Neural cell (in vitro differentiated cells): ENCODE results near the gene EIF4EBP2. TPM values are rescaled to one million over a fixed set of nuclear protein-coding genes. Genes with fewer than 3 reads are reported as not detected.

Source experiments
- H2AFZ ChIP-seq: fragments of 200-600, 300-800 bp; sonication (generic), shearing (Covaris generic); 2 replicates; pipeline ENCODE4 v1.6.0; 2014; ENCODE audit warnings: low read depth, mild to moderate bottlenecking, antibody characterized with exemption, low read length, moderate library complexity
- H3F3A ChIP-seq: fragments of 200-600 bp; shearing (Covaris generic); 2 replicates; pipeline ENCODE4 v1.6.1; 2016; ENCODE audit warnings: mild to moderate bottlenecking, moderate library complexity, mixed read lengths, antibody characterized with exemption, low read length; ENCODE audit not compliant: insufficient read depth, poor library complexity, severe bottlenecking
- H3K27ac ChIP-seq: fragments of 200-600, 300-800 bp; sonication (generic), shearing (Covaris generic); 2 replicates; pipeline ENCODE4 v1.5.1; 2014; ENCODE audit warnings: mild to moderate bottlenecking, low read length, moderate library complexity
- H3K27me3 ChIP-seq: fragments of 300-800, 200-600 bp; sonication (generic), shearing (Covaris generic); 2 replicates; pipeline ENCODE4 v1.6.0; 2014; ENCODE audit warnings: mild to moderate bottlenecking, low read depth, low read length, moderate library complexity; ENCODE audit not compliant: insufficient read depth
- H3K36me3 ChIP-seq: fragments of 300-800, 200-600 bp; sonication (generic), shearing (Covaris generic); 2 replicates; pipeline ENCODE4 v1.5.1; 2014; ENCODE audit warnings: mild to moderate bottlenecking, antibody characterized with exemption, low read length, moderate library complexity; ENCODE audit not compliant: insufficient read depth
- H3K4me2 ChIP-seq: fragments of 300-800, 200-600 bp; sonication (generic), shearing (Covaris generic); 2 replicates; pipeline ENCODE4 v1.6.0; 2014; ENCODE audit warnings: mild to moderate bottlenecking, low read length
- H3K4me3 ChIP-seq: fragments of 300-800, 200-600 bp; sonication (generic), shearing (Covaris generic); 2 replicates; pipeline ENCODE4 v1.5.1; 2014; ENCODE audit warnings: mild to moderate bottlenecking, low read length, moderate library complexity
- H3K79me2 ChIP-seq: fragments of 200-600 bp; shearing (Covaris generic); replicated peaks from 2 replicates; pipeline ENCODE4 v1.6.0; 2014; ENCODE audit warnings: mild to moderate bottlenecking, low read length, moderate library complexity; ENCODE audit not compliant: insufficient read depth
- H3K9ac ChIP-seq: fragments of 300-800, 200-600 bp; sonication (generic), shearing (Covaris generic); 2 replicates; pipeline ENCODE4 v1.6.1; 2016; ENCODE audit warnings: mild to moderate bottlenecking, low read length, mixed read lengths
- H3K9me2 ChIP-seq: fragments of 200-600 bp; shearing (Covaris generic); 2 replicates; pipeline ENCODE4 v1.6.1; 2016; ENCODE audit warnings: mild to moderate bottlenecking, low read length, mixed read lengths; ENCODE audit not compliant: insufficient read depth
- H3K9me3 ChIP-seq: fragments of 200-600, 300-800 bp; sonication (generic), shearing (Covaris generic); 2 replicates; pipeline ENCODE4 v1.6.1; 2016; ENCODE audit warnings: mild to moderate bottlenecking, mixed run types, low read length, moderate library complexity, mixed read lengths
- H4K20me1 ChIP-seq: fragments of 200-600 bp; shearing (Covaris generic); 2 replicates; pipeline ENCODE4 v1.6.1; 2016; ENCODE audit warnings: mild to moderate bottlenecking, mixed run types; ENCODE audit not compliant: insufficient read depth
- CTCF ChIP-seq: fragments of 450-650 bp; IDR thresholded peaks from 2 replicates; pipeline ENCODE4 v1.5.1; 2014; ENCODE audit warnings: antibody characterized with exemption, mild to moderate bottlenecking, moderate library complexity; ENCODE audit not compliant: poor library complexity, severe bottlenecking
- EP300 ChIP-seq: fragments of 450-650 bp; conservative IDR thresholded peaks from 2 replicates; pipeline ENCODE4 v1.6.1; 2014; ENCODE audit warnings: antibody characterized with exemption, mild to moderate bottlenecking, moderate library complexity; ENCODE audit not compliant: poor library complexity, severe bottlenecking
- EZH2 ChIP-seq: fragments of 200-600, 300-800 bp; shearing (Covaris generic), sonication (generic); IDR thresholded peaks from 2 replicates; pipeline ENCODE4 v1.6.1; 2014; ENCODE audit warnings: antibody characterized with exemption, low read length, borderline replicate concordance, mild to moderate bottlenecking; ENCODE audit not compliant: insufficient read depth, poor library complexity, severe bottlenecking
- MXI1 ChIP-seq: fragments of 450-650 bp; conservative IDR thresholded peaks from 2 replicates; pipeline ENCODE4 v1.6.1; 2014; ENCODE audit warnings: antibody characterized with exemption, mild to moderate bottlenecking; ENCODE audit not compliant: poor library complexity, severe bottlenecking
- POLR2AphosphoS5 ChIP-seq: IDR thresholded peaks from 2 replicates; pipeline ENCODE4 v1.6.1; 2012
- RAD21 ChIP-seq: fragments of 450-650 bp; conservative IDR thresholded peaks from 2 replicates; pipeline ENCODE4 v1.6.1; 2014; ENCODE audit warnings: antibody characterized with exemption, mild to moderate bottlenecking, moderate library complexity
- REST ChIP-seq: IDR thresholded peaks from 2 replicates; pipeline ENCODE4 v1.6.1; 2012; ENCODE audit warnings: borderline replicate concordance
- SMC3 ChIP-seq: fragments of 450-650 bp; conservative IDR thresholded peaks from 2 replicates; pipeline ENCODE4 v1.6.1; 2014; ENCODE audit warnings: antibody characterized with exemption, mild to moderate bottlenecking, moderate library complexity; ENCODE audit not compliant: poor library complexity
- TAF1 ChIP-seq: IDR thresholded peaks from 2 replicates; pipeline ENCODE4 v1.6.1; 2012; ENCODE audit warnings: low read depth
- polyA plus RNA-seq: library from polyadenylated mRNA; depleted of rRNA; stranded (reverse); fragments of >200 nt; gene quantifications from 2 replicates; pipeline ENCODE4 v1.2.3, GENCODE V29; 2014

Gene EIF4EBP2
- polyA plus RNA-seq, 1 donor from 2014 or later, result 51.7 TPM

DNA sequence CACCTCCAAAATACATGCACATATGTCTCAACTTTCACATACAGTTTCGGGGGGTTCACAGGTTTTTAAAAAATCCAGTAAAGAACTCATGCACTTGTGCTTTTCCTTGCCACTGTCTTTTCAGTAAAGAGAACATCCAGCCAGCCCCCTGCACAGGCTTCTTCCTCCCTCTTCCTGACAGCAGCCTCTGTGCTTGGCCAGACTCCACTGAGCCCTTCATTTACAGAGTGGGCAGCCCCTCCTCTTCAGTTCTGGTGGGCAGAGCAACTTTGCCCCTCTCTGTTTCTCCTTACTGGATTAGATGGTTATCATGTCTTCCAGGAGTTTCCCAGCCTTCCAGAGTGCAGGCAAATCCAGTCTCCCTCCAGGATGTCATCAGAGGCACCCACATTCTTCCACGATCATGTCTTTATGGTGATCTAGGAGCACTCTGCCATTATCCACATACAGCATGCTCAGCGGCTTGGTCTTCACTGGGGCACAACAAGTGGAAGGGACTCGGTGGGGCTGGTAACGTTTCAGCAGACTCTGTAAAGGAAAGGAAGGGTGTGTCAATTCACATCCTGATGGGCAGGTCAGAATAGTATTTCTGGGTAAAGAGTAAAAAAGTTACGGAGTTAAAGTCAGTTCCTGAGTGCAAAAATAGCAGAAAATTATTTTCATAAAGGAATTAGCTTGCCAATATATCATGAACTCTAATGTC is 28.8 kb downstream of the EIF4EBP2 start:
- Histone ChIP-seq H3K4me3 (no peak overlapping the region), H3K9me3 (no peaks in the 10 kb centered on the region), H3K27ac (no peak overlapping the region), H3K9ac (no peak overlapping the region), H3K9me2 (no peaks in the 10 kb centered on the region), H3K36me3 (no peaks in the 10 kb centered on the region), H4K20me1 (no peaks in the 10 kb centered on the region), H3K79me2 (no peaks in the 10 kb centered on the region), H2AFZ (no peak overlapping the region), H3F3A (no peaks in the 10 kb centered on the region), H3K27me3 (no peaks in the 10 kb centered on the region), H3K4me2 (no peak overlapping the region)
- TF ChIP-seq EZH2 (no peak), MXI1 (no peak)

DNA sequence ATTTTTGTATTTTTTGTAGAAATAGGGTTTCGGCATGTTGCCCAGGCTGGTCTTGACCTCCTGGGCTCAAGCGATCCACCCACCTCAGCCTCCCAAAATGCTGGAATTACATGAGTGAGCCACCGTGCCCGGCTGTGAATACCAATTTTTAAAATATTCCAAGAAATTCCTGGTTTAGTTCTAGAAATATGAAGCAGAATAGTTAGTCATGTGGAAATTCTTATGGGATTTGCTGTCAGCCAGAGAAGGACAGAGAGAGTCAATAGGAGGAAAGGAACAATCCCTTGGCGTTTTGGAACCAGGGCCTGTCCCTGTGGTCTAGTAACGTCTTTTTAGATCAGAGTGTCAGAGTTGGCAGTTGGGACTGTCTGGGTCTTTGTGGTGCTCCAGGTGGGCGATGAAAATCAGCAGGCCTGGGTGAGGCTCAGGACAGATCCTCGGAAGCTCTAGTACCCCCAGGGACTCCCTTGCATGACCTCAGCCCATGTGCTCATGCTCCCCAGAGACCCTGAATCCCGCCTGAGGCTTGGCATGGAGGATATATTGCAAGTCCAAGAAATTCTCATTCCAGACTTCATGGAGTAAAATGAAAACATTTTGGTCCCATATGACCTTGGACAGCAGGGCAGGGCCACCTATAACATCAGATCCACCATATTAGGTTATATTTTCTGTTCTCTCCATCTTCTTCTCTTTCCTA is 29.8 kb downstream of the EIF4EBP2 start:
- Histone ChIP-seq H3K9me2 (no peaks in the 10 kb centered on the region), H2AFZ (no peak overlapping the region), H3K4me3 (no peak overlapping the region), H3K9ac (no peak overlapping the region), H3K27me3 (peaks cover 6% of the 10 kb centered on the region), H4K20me1 (no peaks in the 10 kb centered on the region), H3K27ac (no peak overlapping the region), H3K9me3 (no peaks in the 10 kb centered on the region), H3K36me3 (no peaks in the 10 kb centered on the region), H3F3A (no peaks in the 10 kb centered on the region), H3K4me2 (no peak overlapping the region), H3K79me2 (no peaks in the 10 kb centered on the region)
- TF ChIP-seq TAF1 (no peak), CTCF (no peak), POLR2AphosphoS5 (no peak)

DNA sequence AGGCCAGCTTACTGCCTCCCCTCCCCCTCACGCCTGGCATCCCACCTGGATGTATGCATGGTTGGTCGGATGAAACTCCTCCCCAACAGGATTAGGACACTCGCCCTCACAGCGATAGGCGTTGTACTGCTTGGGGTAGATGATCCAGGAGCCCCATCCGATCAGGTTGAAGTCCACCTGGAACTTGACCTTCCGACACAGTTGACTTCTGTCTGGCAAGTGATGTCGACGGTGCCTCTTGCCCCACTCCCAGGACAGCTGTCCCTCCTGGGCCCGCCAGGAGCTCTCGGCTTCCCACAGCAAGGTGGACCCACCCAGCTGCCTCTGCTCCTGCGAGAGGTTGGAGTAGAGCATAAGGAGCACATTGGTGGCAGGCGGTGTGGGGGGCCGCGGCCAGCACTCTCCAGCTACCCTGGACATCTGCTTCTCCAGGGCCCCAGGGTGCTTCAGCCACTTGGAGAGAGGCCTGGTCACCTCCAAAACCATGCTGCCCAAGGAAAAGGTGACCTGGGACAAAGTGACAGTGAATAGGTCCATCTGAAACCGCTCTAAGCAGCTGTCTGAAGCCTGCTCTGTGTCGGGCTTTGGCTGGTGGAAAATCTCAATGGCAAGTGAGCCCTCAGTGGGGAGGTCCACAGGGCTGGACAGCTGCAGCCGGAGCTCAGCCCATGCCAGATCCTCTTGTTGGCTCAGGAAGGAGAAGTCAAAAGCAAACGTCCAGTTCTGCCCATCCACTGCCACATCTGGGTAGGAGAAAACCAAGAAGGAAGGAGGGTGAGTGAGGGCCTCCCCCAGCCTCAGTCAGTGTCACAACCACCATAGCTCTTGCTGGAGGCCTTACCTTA is 31.5 kb downstream of the EIF4EBP2 start:
- H3K9me2 ChIP-seq, result no peaks in the 10 kb centered on the region
- no peak overlapping the region for H2AFZ ChIP-seq
- H3K4me3 ChIP-seq, result no peak overlapping the region
- H3K27ac ChIP-seq, result no peak overlapping the region
- H3K4me2 ChIP-seq, result no peak overlapping the region
- no peaks in the 10 kb centered on the region for H3F3A ChIP-seq
- no peaks in the 10 kb centered on the region for H3K79me2 ChIP-seq
- no peaks in the 10 kb centered on the region for H4K20me1 ChIP-seq
- TF ChIP-seq EP300 (no peak), MXI1 (no peak), POLR2AphosphoS5 (no peak), REST (no peak), TAF1 (no peak), SMC3 (no peak), CTCF (no peak), EZH2 (no peak), RAD21 (no peak)
- no peaks in the 10 kb centered on the region for H3K36me3 ChIP-seq
- no peak overlapping the region for H3K9ac ChIP-seq
- H3K9me3 ChIP-seq, result no peaks in the 10 kb centered on the region
- H3K27me3 ChIP-seq, result peaks cover 20% of the 10 kb centered on the region
